Ramos (cell line): ENCODE measurements around the gene ETV3L.
"Not testable (repeated sequence)": the region's sequence is repeated elsewhere in the genome, so short reads cannot be mapped to it uniquely, and the experiment has no call there.

Experiments
- in situ Hi-C: fragments of 300-500 bp; cut with MboI; formaldehyde crosslinking; loops from one replicate; pipeline ENCODE4 v1.14.3; 2022; ENCODE audit warnings: low sequenced_read_pairs; ENCODE audit not compliant: unreplicated experiment

The ETV3L gene

GRCh38 chr1:157106813-157107189 lies 7.2 kb upstream of the ETV3L start:
- in situ Hi-C loops = no loop called here

- in situ Hi-C loops = no loop called here
Observed at GRCh38 chr1:157105988-157106812, 6.6 kb upstream of the ETV3L start.

GRCh38 chr1:157105298-157105987 lies 5.8 kb upstream of the ETV3L start:
- in situ Hi-C loops = no loop called here

- in situ Hi-C loops = no loop called here
Observed at GRCh38 chr1:157104598-157105293, 5.1 kb upstream of the ETV3L start.

- in situ Hi-C loops = no loop called here
Observed at GRCh38 chr1:157103268-157103667, 3.7 kb upstream of the ETV3L start.

GRCh38 chr1:157101149-157101548 lies 1.5 kb upstream of the ETV3L start:
- in situ Hi-C loops = no loop called here

GRCh38 chr1:157098987-157099632 lies 498 bp downstream of the ETV3L start:
- in situ Hi-C loops = not testable (repeated sequence)

GRCh38 chr1:157098519-157098918 lies 1.1 kb downstream of the ETV3L start:
- in situ Hi-C loops = no loop called here

- in situ Hi-C loops = no loop called here
Observed at GRCh38 chr1:157097692-157098091, 1.9 kb downstream of the ETV3L start.

GRCh38 chr1:157096881-157097280 lies 2.7 kb downstream of the ETV3L start:
- in situ Hi-C loops = no loop called here

- in situ Hi-C loops = no loop called here
Observed at GRCh38 chr1:157095551-157095950, 4.1 kb downstream of the ETV3L start.

- in situ Hi-C loops = no loop called here
Observed at GRCh38 chr1:157095091-157095490, 4.5 kb downstream of the ETV3L start.

- in situ Hi-C loops = loop anchor here (5.0 kb wide), 1 partner anchor 69 kb away; no protein-coding TSS in a partner anchor
Observed at GRCh38 chr1:157092831-157093230, 6.8 kb downstream of the ETV3L start.

- in situ Hi-C loops = loop anchor here (5.0 kb wide), 1 partner anchor 71 kb away; no protein-coding TSS in a partner anchor
Observed at GRCh38 chr1:157091668-157092273, 7.8 kb downstream of the ETV3L start.

GRCh38 chr1:157091186-157091585 lies 8.4 kb downstream of the ETV3L start:
- in situ Hi-C loops = loop anchor here (5.0 kb wide), 1 partner anchor 71 kb away; no protein-coding TSS in a partner anchor

- in situ Hi-C loops = loop anchor here (5.0 kb wide), 1 partner anchor 72 kb away; no protein-coding TSS in a partner anchor
Observed at GRCh38 chr1:157090771-157091170, 8.8 kb downstream of the ETV3L start.

- in situ Hi-C loops = loop anchor here (5.0 kb wide), 1 partner anchor 72 kb away; no protein-coding TSS in a partner anchor
Observed at GRCh38 chr1:157090196-157090647, 9.4 kb downstream of the ETV3L start.

- in situ Hi-C loops = loop anchor here (5.0 kb wide), 1 partner anchor 73 kb away; no protein-coding TSS in a partner anchor
Observed at GRCh38 chr1:157089789-157090188, 9.8 kb downstream of the ETV3L start.

- in situ Hi-C loops = no loop called here
Observed at GRCh38 chr1:157088607-157089006, 11.0 kb downstream of the ETV3L start.

GRCh38 chr1:157087030-157087429 lies 12.6 kb downstream of the ETV3L start:
- in situ Hi-C loops = no loop called here
